Erythroblast (primary cell): ENCODE measurements around the gene EPB41.

ENCODE experiments used
- GATA1 ChIP-seq: IDR thresholded peaks from 2 replicates; pipeline ENCODE4 v1.6.1; 2011; ENCODE audit warnings: low read depth, mild to moderate bottlenecking, control low read depth, low read length, moderate library complexity
- POLR2A ChIP-seq: IDR thresholded peaks from 2 replicates; pipeline ENCODE4 v1.6.1; 2011; ENCODE audit warnings: mild to moderate bottlenecking, low read length

DNA sequence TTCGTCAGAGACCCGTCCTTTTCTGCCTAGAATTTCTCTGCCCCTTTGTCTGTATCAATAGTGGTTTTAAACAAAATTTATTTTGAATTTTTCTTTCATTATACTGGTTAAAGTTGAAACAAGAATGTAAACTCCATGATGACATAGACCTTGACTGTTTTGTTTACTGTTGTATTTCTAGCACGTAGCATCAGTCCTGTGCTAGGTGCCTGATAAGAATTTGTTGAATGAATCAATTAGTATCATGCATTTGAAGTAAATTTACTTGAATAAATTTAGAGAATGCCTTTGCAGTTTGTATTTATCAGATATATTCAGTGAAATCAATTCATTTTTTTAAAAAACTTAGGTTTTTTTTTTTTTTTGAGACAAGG lies 69.9 kb downstream of the EPB41 start:
- TF ChIP-seq POLR2A (no peak), GATA1 (no peak)
